T47D (cell line): ENCODE measurements around the gene AMY1C.
A peak's percentile ranks its signal among the peaks of the same experiment; 100 is the strongest.

ENCODE experiments used
- DNase-seq, 2 experiments: peaks; one replicate each; pipeline versions ENCODE4 v3.0.0 to v3.0.0-alpha.2; 2011 to 2012; ENCODE audit warnings: low read depth in 1 of 2, low spot score in 1 of 2
- JUND ChIP-seq: IDR thresholded peaks from 2 replicates; pipeline ENCODE4 v1.6.1; 2012; ENCODE audit warnings: low read depth
- in situ Hi-C: cut with HindIII; loops from 2 replicates; pipeline ENCODE4 v1.10.0; 2016; ENCODE audit warnings: low sequenced_read_pairs, low pct_unique_long_range_greater_than_20kb

Gene AMY1C

GRCh38 chr1:103788377-103788776, 38.7 kb downstream of the AMY1C start:
- in situ Hi-C loops: no loop called here
- DNase-seq: peak in 1 of 2 experiments; percentile 35
- no peak for TF ChIP-seq JUND

- no peak for DNase-seq
- in situ Hi-C loops: no loop called here
- TF ChIP-seq JUND: no peak
Measured at GRCh38 chr1:103790172-103790571, 40.5 kb downstream of the AMY1C start.
